Stimulated activated CD8-positive, alpha-beta memory T cell treated with anti-CD3 and anti-CD28 coated beads, Interleukin-4, amount 100 ng/mL, for 24 hours (primary cell): ENCODE data around the gene NAT14.
A peak's percentile ranks its signal among the peaks of the same experiment; 100 is the strongest.

ENCODE experiments used
- DNase-seq: peaks from one replicate; pipeline ENCODE4 v3.0.0-alpha.2; 2020; ENCODE audit warnings: low read depth

The NAT14 gene

DNA sequence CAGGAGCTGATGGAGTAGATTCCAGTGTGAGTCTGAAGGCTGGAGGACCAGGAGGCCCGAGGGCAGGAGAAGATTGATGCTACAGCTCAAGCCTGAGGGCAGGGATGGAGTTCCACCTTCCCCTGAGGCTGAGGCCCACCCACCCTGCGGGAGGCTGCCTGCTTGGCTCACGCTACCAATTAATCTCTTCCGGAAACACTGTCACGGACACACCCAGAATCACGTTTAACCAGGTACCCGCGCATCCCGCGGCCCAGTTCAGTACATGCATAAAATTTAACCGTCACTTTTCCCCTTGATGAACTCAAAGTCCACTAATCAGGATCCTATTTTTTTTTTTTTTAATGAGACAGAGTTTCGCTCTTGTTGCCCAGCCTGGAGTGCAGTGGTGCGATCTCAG is 13.7 kb upstream of the NAT14 start:
- no peak for DNase-seq

- DNase-seq = no peak
These were observed 12.5 kb upstream of the NAT14 start for GRCh38 chr19:55472463-55472862.

GRCh38 chr19:55473225-55474012 is 11.6 kb upstream of the NAT14 start:
- DNase-seq = no peak

GRCh38 chr19:55474269-55475265 is 10.4 kb upstream of the NAT14 start:
- no peak for DNase-seq

GRCh38 chr19:55476100-55476775 is 8.8 kb upstream of the NAT14 start, which contains the start of gene ZNF628:
ZNF628 (plus strand) TSS chr19:55476617; CDS start chr19:55479911, 3,294 bp downstream.
- peak; percentile 99 for DNase-seq

DNA sequence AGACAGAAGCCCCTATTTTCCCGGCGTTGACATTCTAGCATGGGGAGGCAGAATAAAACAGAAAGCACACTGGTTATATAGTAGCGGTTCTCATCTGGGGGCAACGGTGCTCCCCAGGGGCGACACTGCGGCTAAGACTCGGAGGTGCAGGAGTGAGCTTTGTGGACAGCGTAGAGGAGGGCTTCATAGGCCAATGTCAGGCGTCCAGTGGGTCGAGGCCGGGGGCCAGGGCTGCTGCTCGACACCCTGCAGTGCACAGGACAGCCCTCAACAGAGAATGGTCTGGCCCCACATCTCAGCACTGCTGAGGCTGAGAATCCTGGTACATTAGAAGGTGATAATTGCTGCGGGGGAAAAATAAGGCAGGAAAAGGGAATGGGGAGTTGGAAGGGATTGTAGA is 7.1 kb upstream of the NAT14 start:
- DNase-seq = no peak

GRCh38 chr19:55478364-55478763 is 6.6 kb upstream of the NAT14 start:
- no peak for DNase-seq

DNA sequence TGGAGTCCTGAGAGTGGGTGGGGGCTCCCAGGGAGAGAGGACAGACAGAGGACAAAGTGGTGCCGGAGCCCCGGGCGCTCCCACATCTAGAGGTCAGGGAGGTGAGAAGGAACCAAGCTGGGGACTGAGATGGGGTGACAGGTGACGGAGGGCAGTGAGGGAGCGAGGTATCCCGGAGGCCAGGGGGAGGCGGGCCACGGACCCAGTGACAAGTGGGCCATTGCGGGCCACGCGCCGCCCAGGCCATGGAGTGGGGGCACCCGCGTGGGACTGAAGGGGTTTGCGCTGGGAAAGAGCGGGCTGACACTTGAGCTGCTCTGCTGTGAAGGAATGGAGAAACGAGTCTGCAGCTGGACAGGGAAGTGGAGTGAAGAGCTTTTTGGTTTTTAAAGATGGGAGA is 5.9 kb upstream of the NAT14 start:
- no peak for DNase-seq

- no peak for DNase-seq
These were observed 5.3 kb upstream of the NAT14 start for GRCh38 chr19:55479451-55480230.

GRCh38 chr19:55481148-55481793 is 3.7 kb upstream of the NAT14 start:
- no peak for DNase-seq

DNA sequence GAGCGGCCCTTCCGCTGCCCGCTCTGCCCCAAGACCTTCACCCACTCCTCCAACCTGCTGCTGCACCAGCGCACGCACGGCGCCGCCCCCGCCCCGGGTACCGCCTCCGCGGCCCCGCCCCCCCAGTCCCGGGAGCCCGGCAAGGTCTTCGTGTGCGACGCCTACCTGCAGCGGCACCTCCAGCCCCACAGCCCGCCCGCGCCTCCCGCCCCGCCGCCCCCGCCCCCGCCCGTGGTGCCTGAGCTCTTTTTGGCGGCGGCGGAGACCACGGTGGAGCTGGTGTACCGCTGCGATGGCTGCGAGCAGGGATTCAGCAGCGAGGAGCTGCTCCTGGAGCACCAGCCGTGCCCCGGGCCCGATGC is 3.2 kb upstream of the NAT14 start:
- DNase-seq = no peak

DNA sequence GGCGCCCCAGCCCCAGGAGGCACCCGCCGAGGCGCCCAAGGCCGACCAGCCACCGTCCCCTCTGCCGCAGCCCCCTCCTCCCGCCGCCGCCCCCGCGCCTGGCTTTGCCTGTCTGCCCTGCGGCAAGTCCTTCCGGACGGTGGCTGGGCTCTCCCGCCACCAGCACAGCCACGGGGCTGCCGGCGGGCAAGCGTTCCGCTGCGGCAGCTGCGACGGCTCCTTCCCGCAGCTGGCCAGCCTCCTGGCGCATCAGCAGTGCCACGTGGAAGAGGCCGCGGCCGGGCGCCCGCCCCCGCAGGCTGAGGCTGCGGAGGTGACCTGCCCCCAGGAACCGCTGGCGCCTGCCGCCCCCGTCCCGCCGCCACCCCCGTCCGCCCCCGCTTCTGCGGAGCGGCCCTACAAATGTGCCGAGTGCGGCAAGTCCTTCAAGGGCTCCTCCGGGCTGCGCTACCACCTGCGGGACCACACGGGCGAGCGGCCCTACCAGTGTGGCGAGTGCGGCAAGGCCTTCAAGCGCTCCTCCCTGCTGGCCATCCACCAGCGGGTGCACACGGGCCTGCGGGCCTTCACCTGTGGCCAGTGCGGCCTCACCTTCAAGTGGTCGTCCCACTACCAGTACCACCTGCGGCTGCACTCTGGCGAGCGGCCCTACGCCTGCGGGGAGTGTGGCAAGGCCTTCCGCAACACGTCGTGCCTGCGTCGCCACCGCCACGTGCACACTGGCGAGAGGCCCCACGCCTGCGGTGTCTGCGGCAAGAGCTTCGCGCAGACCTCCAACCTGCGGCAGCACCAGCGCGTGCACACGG is 2.6 kb upstream of the NAT14 start:
- DNase-seq = no peak

DNA sequence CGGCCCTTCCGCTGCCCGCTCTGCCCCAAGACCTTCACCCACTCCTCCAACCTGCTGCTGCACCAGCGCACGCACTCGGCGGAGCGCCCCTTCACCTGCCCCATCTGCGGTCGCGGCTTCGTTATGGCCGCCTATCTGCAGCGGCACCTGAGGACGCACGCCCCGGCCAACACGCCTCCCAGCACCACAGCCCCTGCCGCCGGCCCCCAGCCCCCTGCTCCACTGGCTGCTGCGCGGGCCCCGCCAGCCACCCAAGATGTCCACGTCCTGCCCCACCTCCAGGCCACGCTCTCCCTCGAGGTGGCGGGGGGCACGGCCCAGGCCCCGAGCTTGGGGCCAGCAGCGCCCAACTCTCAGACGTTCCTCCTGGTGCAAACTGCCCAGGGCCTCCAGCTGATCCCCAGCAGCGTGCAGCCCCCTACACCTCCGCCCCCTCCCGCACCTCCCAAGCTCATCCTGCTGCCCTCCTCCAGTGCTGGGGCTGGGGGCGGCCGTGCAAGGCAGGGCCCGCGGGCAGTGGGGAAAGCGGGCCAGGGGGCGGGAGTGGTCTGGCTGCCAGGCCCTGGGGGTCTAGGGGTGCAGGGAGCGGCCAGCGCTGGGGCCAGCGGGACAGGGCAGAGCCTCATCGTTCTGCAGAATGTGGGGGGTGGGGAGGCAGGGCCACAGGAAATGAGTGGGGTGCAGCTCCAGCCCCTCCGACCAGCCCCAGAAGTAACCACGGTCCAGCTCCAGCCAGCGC is 1.9 kb upstream of the NAT14 start:
- no peak for DNase-seq

- DNase-seq = no peak
These were observed 1.0 kb upstream of the NAT14 start for GRCh38 chr19:55483706-55484592.

- no peak for DNase-seq
These were observed 537 bp downstream of the NAT14 start for GRCh38 chr19:55485439-55486011.

DNA sequence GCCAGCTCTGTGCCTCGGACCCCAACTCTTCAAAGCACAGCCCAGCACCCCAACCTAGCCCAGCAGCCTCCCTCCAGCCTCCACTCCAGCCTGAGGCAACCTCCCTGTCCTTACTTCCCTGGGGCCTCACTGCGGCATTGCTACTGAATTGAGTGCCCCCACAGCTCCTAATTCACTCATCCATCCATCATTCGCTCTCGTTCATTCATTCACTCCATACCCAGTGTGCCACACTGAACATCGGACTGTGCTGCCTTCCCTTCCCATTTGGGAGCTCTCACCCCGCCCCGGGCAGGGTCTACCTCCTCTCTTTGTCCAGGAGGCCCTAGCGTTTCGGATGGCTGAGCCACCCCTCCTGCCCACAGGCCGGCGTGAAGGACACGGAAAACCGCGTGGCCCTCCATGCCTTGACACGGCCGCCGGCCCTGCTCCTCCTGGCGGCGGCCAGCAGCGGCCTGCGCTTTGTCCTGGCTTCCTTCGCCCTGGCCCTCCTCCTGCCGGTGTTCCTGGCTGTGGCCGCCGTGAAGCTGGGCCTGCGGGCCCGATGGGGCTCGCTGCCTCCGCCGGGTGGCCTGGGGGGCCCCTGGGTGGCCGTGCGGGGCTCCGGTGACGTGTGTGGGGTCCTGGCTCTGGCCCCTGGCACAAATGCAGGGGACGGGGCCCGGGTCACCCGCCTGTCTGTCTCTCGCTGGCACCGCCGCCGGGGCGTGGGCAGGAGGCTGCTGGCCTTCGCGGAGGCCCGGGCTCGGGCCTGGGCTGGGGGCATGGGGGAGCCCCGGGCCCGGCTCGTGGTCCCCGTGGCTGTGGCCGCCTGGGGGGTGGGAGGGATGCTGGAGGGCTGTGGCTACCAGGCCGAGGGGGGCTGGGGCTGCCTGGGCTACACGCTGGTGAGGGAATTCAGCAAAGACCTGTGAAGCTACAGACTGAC is 1.3 kb downstream of the NAT14 start:
- DNase-seq = no peak
